ENCODE results near the gene WFDC8. TPM values are rescaled to one million over a fixed set of nuclear protein-coding genes. Genes with fewer than 3 reads are reported as not detected.

WFDC8 gene
- total and polyA plus RNA-seq, 2 of the 13 experiments (the other 11 are each of a cell fraction or from before 2014, with no cell fraction given) = not detected

GRCh38 chr20:45507011-45507820 is 71.9 kb downstream of the WFDC8 start:
- no peaks in the 10 kb centered on the region for H4K20me1 ChIP-seq (ENCODE audit: insufficient read depth, low read length)
- no peaks in the 10 kb centered on the region for H3K9me3 ChIP-seq (ENCODE audit: low read length)
- no peak for ATAC-seq
- DNase-seq (ENCODE audit: low spot score) = no peak
- no TSS peak for BruUV-seq (replicated peaks)
- H3K27ac ChIP-seq (ENCODE audit: extremely low read length, insufficient read depth, low read length) = no peak overlapping the region
- 49% methylated on average over 5 of the region's 5 CpGs for whole genome bisulfite sequencing (ENCODE audit: low lambda C conversion rate)
- H3K4me3 ChIP-seq (replicated peaks in 1 of 3; ENCODE audit: insufficient read depth in 1 of 3, low read depth in 2 of 3, low read length in 3 of 3) = no peak overlapping the region
- no peak overlapping the region for H3K4me2 ChIP-seq (ENCODE audit: low read depth, low read length)
- intact Hi-C loops (cut with micrococcal nuclease; ENCODE audit: unreplicated experiment) = no loop called here
- peaks cover 6% of the 10 kb centered on the region; the same call in 1 of the 2 replicates for H3K4me1 ChIP-seq (ENCODE audit: insufficient read depth, low read length)
- H3K79me2 ChIP-seq (ENCODE audit: insufficient read depth, low read length) = no peaks in the 10 kb centered on the region
- POLR2A ChIA-PET = no interaction called here
- TF ChIP-seq ATF4 (CRISPR knock-in tag; IDR thresholded peaks at IDR 0.05) (peak in 1 of 2 experiments; percentile 44; a peak in 1 of 4 replicates), FOXK2 (IDR thresholded peaks at IDR 0.05) (no peak)
- in situ Hi-C loops (cut with HindIII; ENCODE audit: extremely low pct_ligation_motif_present, low pct_unique_long_range_greater_than_20kb) = no loop called here
- H2AFZ ChIP-seq (ENCODE audit: low read length) = no peak overlapping the region
- no peak for FAIRE-seq
- no peak overlapping the region for H3K9ac ChIP-seq (ENCODE audit: insufficient read depth, low read depth, low read length)
- H3K36me3 ChIP-seq (replicated peaks in 1 of 2; ENCODE audit: control insufficient read depth in 1 of 2, insufficient read depth in 2 of 2, low read length in 2 of 2) = no peaks in the 10 kb centered on the region
- peaks cover 0 to 15% of the 10 kb centered on the region in 2 experiments; a peak in 2 of 5 replicates for H3K27me3 ChIP-seq (ENCODE audit: control insufficient read depth in 1 of 2, insufficient read depth in 2 of 2, low read length in 2 of 2)
- CTCF ChIA-PET (ENCODE audit: low intra/inter-chr PET ratio, low total read pairs) = no interaction called here

GRCh38 chr20:45506398-45506797 is 72.7 kb downstream of the WFDC8 start:
- FAIRE-seq (no peak), DNase-seq (ENCODE audit: low spot score) (peak; percentile 17), ATAC-seq (no peak)
- H3K36me3 ChIP-seq (replicated peaks in 1 of 2; ENCODE audit: control insufficient read depth in 1 of 2, insufficient read depth in 2 of 2, low read length in 2 of 2) = no peaks in the 10 kb centered on the region
- ChIA-PET POLR2A (no interaction called here), CTCF (ENCODE audit: low intra/inter-chr PET ratio, low total read pairs) (no interaction called here)
- intact Hi-C loops (cut with micrococcal nuclease; ENCODE audit: unreplicated experiment) (no loop called here), in situ Hi-C loops (cut with HindIII; ENCODE audit: extremely low pct_ligation_motif_present, low pct_unique_long_range_greater_than_20kb) (no loop called here)
- H4K20me1 ChIP-seq (ENCODE audit: insufficient read depth, low read length) = no peaks in the 10 kb centered on the region
- no peak overlapping the region for H3K27ac ChIP-seq (ENCODE audit: extremely low read length, insufficient read depth, low read length)
- 2% methylated on average over 2 of the region's 2 CpGs for WGBS (ENCODE audit: low lambda C conversion rate)
- no peaks in the 10 kb centered on the region for H3K9me3 ChIP-seq (ENCODE audit: low read length)
- BruUV-seq (replicated peaks) = no TSS peak
- H3K9ac ChIP-seq (ENCODE audit: insufficient read depth, low read depth, low read length) = no peak overlapping the region
- H3K79me2 ChIP-seq (ENCODE audit: insufficient read depth, low read length) = no peaks in the 10 kb centered on the region
- peaks cover 0 to 19% of the 10 kb centered on the region in 2 experiments; a peak in 2 of 5 replicates for H3K27me3 ChIP-seq (ENCODE audit: control insufficient read depth in 1 of 2, insufficient read depth in 2 of 2, low read length in 2 of 2)
- 0 out of 2 replicates have a peak, but pooled peaks have one; percentile 38 for TF ChIP-seq HNF4A (CRISPR knock-in tag; IDR thresholded peaks at IDR 0.05)
- TF ChIP-seq ATF4 (CRISPR knock-in tag; IDR thresholded peaks at IDR 0.05) = 0 out of 4 replicates have a peak, but pooled peaks of 1 of the 2 experiments have one; percentile 26
- TF ChIP-seq NFYB (CRISPR knock-in tag; IDR thresholded peaks at IDR 0.05) = peak; percentile 61
- peak; percentile 41; the same call in 1 of the 2 replicates for TF ChIP-seq NFYC (CRISPR knock-in tag; IDR thresholded peaks at IDR 0.05)
- TF ChIP-seq HMGA1 (CRISPR knock-in tag; conservative IDR thresholded peaks at IDR 0.05) = no peak
- peak; percentile 62; the same call in 1 of the 2 replicates for TF ChIP-seq NR2C2 (CRISPR knock-in tag; IDR thresholded peaks at IDR 0.05; ENCODE audit: borderline replicate concordance)
- no peak for TF ChIP-seq PAXIP1 (CRISPR knock-in tag; conservative IDR thresholded peaks at IDR 0.05)
- H3K4me2 ChIP-seq (ENCODE audit: low read depth, low read length) = no peak overlapping the region
- H3K4me3 ChIP-seq (replicated peaks in 1 of 3; ENCODE audit: insufficient read depth in 1 of 3, low read depth in 2 of 3, low read length in 3 of 3) = no peak overlapping the region
- no peak overlapping the region for H2AFZ ChIP-seq (ENCODE audit: low read length)
- H3K4me1 ChIP-seq (ENCODE audit: insufficient read depth, low read length) = peaks cover 6% of the 10 kb centered on the region; the same call in 1 of the 2 replicates
